HCT116 (cell line): ENCODE data around the gene OPRL1. TPM values are rescaled to one million over a fixed set of nuclear protein-coding genes. Genes with fewer than 3 reads are reported as not detected.

ENCODE experiments used
- ATAC-seq: fragments of 200-7000 bp; cut with Tn5 transposase; 2 replicates; pipeline ENCODE4 v1.9.1; 2020; ENCODE audit warnings: mild to moderate bottlenecking, moderate library complexity
- BruUV-seq: library from RNA; stranded (reverse); fragments of 400-500 nt; replicated peaks from 2 replicates; lab custom pipeline; 2021; lab: Mats Ljungman, UMichigan
- CTCF ChIA-PET: fragments of 300-600 bp; sonication (Branson Sonifier 250); formaldehyde crosslinking; loops from one replicate; lab custom pipeline; 2021; ENCODE audit warnings: antibody characterized with exemption; lab: Charles Lee
- POLR2A ChIA-PET: fragments of 300-600, 350-600 bp; sonication (Branson Sonifier 250); formaldehyde crosslinking; loops from one replicate; lab custom pipeline; 2021; ENCODE audit warnings: antibody characterized with exemption; lab: Charles Lee
- RAD21 ChIA-PET, 2 experiments: fragments of 300-600 bp; sonication (Branson Sonifier 250); formaldehyde crosslinking; loops; one replicate each; lab custom pipeline; 2023; ENCODE audit warnings: low total read pairs in 2 of 2; ENCODE audit not compliant: uncharacterized antibody in 2 of 2, unreplicated experiment in 2 of 2, low non-redundant PET in 1 of 2; lab: Charles Lee
- DNase-seq: peaks from one replicate; pipeline ENCODE4 v3.0.0-alpha.2; 2010; ENCODE audit warnings: low read depth, low spot score
- H2AFZ ChIP-seq: fragments of 200-600 bp; shearing (Covaris generic), sonication (generic); 2 replicates; pipeline ENCODE4 v1.6.1; 2017; ENCODE audit warnings: low read depth, mixed run types, mixed read lengths, antibody characterized with exemption, low read length; ENCODE audit not compliant: poor library complexity, severe bottlenecking
- H3K27ac ChIP-seq: 2 replicates; pipeline ENCODE4 v1.5.1; 2012; ENCODE audit warnings: low read depth, low read length
- H3K27me3 ChIP-seq: fragments of 200-600 bp; sonication (generic); 2 replicates; pipeline ENCODE4 v1.6.1; 2016; ENCODE audit warnings: mixed run types, low read length, mixed read lengths; ENCODE audit not compliant: insufficient read depth
- H3K36me3 ChIP-seq, 2 experiments: fragments of 200-500 bp in 1 of 2; fragments of 200-600 bp in 1 of 2; sonication (Bioruptor generic) in 1 of 2; sonication (generic) in 1 of 2; 2 replicates each; pipeline versions ENCODE4 v1.5.1 to v1.6.1; 2014 to 2016; ENCODE audit warnings: low read length in 2 of 2, inconsistent platforms in 1 of 2, mixed read lengths in 1 of 2, mixed run types in 1 of 2; ENCODE audit not compliant: insufficient read depth in 2 of 2, control insufficient read depth in 1 of 2
- H3K4me1 ChIP-seq, 2 experiments: fragments of 200-600 bp in 1 of 2; sonication (generic) in 1 of 2; 2 replicates each; pipeline versions ENCODE4 v1.5.1 to v1.6.1; 2012 to 2017; ENCODE audit warnings: low read length in 2 of 2, inconsistent platforms in 1 of 2, mild to moderate bottlenecking in 1 of 2, mixed read lengths in 1 of 2, mixed run types in 1 of 2, moderate library complexity in 1 of 2; ENCODE audit not compliant: insufficient read depth in 2 of 2, control insufficient read depth in 1 of 2
- H3K4me2 ChIP-seq: fragments of 200-600 bp; sonication (generic); 2 replicates; pipeline ENCODE4 v1.6.1; 2017; ENCODE audit warnings: mixed run types, low read length, mixed read lengths
- H3K4me3 ChIP-seq, 2 experiments: fragments of 200-600 bp in 1 of 2; sonication (generic) in 1 of 2; replicated peaks in 1 of 2; 2 replicates each; pipeline ENCODE4 v1.5.1; 2011 to 2016; ENCODE audit warnings: low read length in 2 of 2, control low read depth in 1 of 2, low read depth in 1 of 2, mild to moderate bottlenecking in 1 of 2, mixed read lengths in 1 of 2, mixed run types in 1 of 2
- H3K79me2 ChIP-seq: fragments of 200-600 bp; sonication (generic); 2 replicates; pipeline ENCODE4 v1.6.1; 2017; ENCODE audit warnings: mild to moderate bottlenecking, mixed run types, low read length, moderate library complexity, mixed read lengths; ENCODE audit not compliant: insufficient read depth
- H3K9ac ChIP-seq: fragments of 200-600 bp; sonication (generic); 2 replicates; pipeline ENCODE4 v1.6.1; 2016; ENCODE audit warnings: low read length, mixed read lengths
- H3K9me2 ChIP-seq: fragments of 200-600 bp; sonication (generic), shearing (Covaris generic); 2 replicates; pipeline ENCODE4 v1.6.1; 2017; ENCODE audit warnings: mixed run types, mild to moderate bottlenecking, moderate library complexity; ENCODE audit not compliant: insufficient read depth
- H3K9me3 ChIP-seq, 2 experiments: fragments of 200-500 bp in 1 of 2; fragments of 200-600 bp in 1 of 2; sonication (Bioruptor generic) in 1 of 2; sonication (generic) in 1 of 2; 2 replicates each; pipeline ENCODE4 v1.6.1; 2014 to 2017; ENCODE audit warnings: low read length in 2 of 2, mixed read lengths in 2 of 2, inconsistent platforms in 1 of 2, low read depth in 1 of 2, mild to moderate bottlenecking in 1 of 2, mixed run types in 1 of 2, moderate library complexity in 1 of 2; ENCODE audit not compliant: control insufficient read depth in 1 of 2, insufficient read depth in 1 of 2
- H4K20me1 ChIP-seq: fragments of 200-600 bp; sonication (generic), shearing (Covaris generic); 2 replicates; pipeline ENCODE4 v1.6.1; 2017; ENCODE audit warnings: mixed run types, mild to moderate bottlenecking, moderate library complexity; ENCODE audit not compliant: insufficient read depth
- CBX3 ChIP-seq: IDR thresholded peaks from 2 replicates; pipeline ENCODE4 v1.6.1; 2012; ENCODE audit warnings: low read depth
- CEBPB ChIP-seq: IDR thresholded peaks from 2 replicates; pipeline ENCODE4 v1.6.1; 2012; ENCODE audit warnings: low read depth
- CTCF ChIP-seq, 3 experiments: fragments of 200-600 bp in 1 of 3; sonication (generic) in 1 of 3; IDR thresholded peaks in 2 of 3; conservative IDR thresholded peaks in 1 of 3; 2 replicates each; pipeline ENCODE4 v1.5.1; 2012 to 2017; ENCODE audit warnings: low read depth in 2 of 3, low read length in 2 of 3, antibody characterized with exemption in 1 of 3, borderline replicate concordance in 1 of 3, control low read depth in 1 of 3, mild to moderate bottlenecking in 1 of 3, mixed read lengths in 1 of 3, mixed run types in 1 of 3, moderate library complexity in 1 of 3; ENCODE audit not compliant: insufficient read depth in 1 of 3
- EZH2 ChIP-seq: fragments of 200-600 bp; sonication (generic); IDR thresholded peaks from 2 replicates; pipeline ENCODE4 v1.6.1; 2017; ENCODE audit warnings: antibody characterized with exemption, mixed run types
- FOSL1 ChIP-seq: IDR thresholded peaks from 2 replicates; pipeline ENCODE4 v1.6.1; 2012; ENCODE audit warnings: low read depth
- MAX ChIP-seq: IDR thresholded peaks from 2 replicates; pipeline ENCODE4 v1.6.1; 2012
- POLR2AphosphoS5 ChIP-seq: IDR thresholded peaks from 2 replicates; pipeline ENCODE4 v1.6.1; 2011; ENCODE audit warnings: mild to moderate bottlenecking, low read depth, low read length, moderate library complexity
- SP1 ChIP-seq: IDR thresholded peaks from 2 replicates; pipeline ENCODE4 v1.6.1; 2012; ENCODE audit warnings: low read depth
- ZFX ChIP-seq: fragments of 450-650 bp; IDR thresholded peaks from 2 replicates; pipeline ENCODE4 v1.6.1; 2017
- intact Hi-C: fragments of 100-400 bp; cut with micrococcal nuclease; formaldehyde crosslinking; loops from 2 replicates; pipeline ENCODE4 v1.10.0; 2022
- total RNA-seq: library from RNA; stranded (reverse); gene quantifications from one replicate; pipeline ENCODE4 v1.2.1, GENCODE V29; 2021; ENCODE audit not compliant: unreplicated experiment

Gene OPRL1
- total RNA-seq, 1 experiment from 2014 or later: 1.6 TPM

- H3K4me1 ChIP-seq: peaks cover 9 to 32% of the 10 kb centered on the region in 2 experiments; a peak in 3 of 4 replicates
- no peak overlapping the region; the same call in 1 of the 2 replicates for H3K27ac ChIP-seq
- intact Hi-C loops: loop anchor here (2.0 to 10.0 kb wide), 2 partner anchors 76 to 352 kb away; partner anchors contain the start of genes ARFRP1, PRPF6 and ZGPAT
- no TSS peak for BruUV-seq
- no peak overlapping the region for H3K9ac ChIP-seq
- TF ChIP-seq MAX: no peak
- no peak for TF ChIP-seq SP1
- TF ChIP-seq CTCF (IDR thresholded peaks at IDR 0.05 in 2 of 3, conservative IDR thresholded peaks at IDR 0.05 in 1 of 3; ENCODE audit: borderline replicate concordance in 1 of 3, insufficient read depth in 1 of 3, low read depth in 2 of 3, low read length in 2 of 3): no peak
- TF ChIP-seq EZH2: no peak
- TF ChIP-seq POLR2AphosphoS5: no peak
- TF ChIP-seq, all 23 proteins: peak for 0
- Histone ChIP-seq H4K20me1 (no peaks in the 10 kb centered on the region), H3K4me3 (no peak overlapping the region), H3K4me2 (no peak overlapping the region), H3K27me3 (no peaks in the 10 kb centered on the region), H2AFZ (no peak overlapping the region), H3K9me2 (no peaks in the 10 kb centered on the region), H3K9me3 (no peaks in the 10 kb centered on the region), H3K79me2 (no peaks in the 10 kb centered on the region), H3K36me3 (no peaks in the 10 kb centered on the region)
- RAD21 ChIA-PET: no interaction called here
- DNase-seq: no peak
- no peak for ATAC-seq
- POLR2A ChIA-PET: no interaction called here
- CTCF ChIA-PET: no interaction called here
Measured at GRCh38 chr20:64056639-64056888, 23.3 kb upstream of the OPRL1 start.

DNA sequence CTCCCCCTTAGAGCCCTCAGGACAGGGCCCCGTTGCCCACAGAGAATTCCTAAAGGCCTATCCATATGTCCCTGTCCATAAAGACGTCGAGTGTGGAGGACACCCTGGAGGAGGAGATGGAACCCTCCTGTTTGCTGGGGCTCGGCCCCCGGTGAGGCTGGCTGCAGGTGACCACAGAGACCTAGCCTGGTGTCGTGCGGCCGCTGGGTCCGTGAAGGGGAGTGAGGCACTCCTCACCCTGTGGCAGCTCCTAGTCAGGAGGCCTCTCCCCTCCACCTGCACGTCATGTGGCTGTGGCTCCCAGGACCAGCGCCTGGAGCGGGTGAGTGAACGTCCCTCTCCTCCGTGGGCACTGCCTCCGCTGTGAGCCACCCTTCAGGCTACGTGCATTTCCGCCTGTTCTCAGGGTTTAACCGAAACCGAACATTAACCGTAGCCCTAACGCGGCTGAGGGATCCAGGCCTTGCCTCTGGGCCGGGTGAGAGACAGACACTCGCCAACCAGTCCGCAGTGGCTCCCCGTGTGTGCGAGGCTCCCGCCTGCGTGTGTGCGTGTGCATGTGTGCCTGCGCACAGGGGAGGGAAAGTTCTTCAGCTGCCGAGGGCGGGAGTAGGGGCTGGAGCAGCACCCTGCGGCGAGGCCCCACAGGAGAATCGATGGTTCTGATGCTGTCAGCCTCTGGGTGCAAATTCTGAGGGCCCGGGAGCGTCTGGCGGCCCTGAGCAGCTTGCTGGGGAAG lies 22.8 kb upstream of the OPRL1 start:
- intact Hi-C loops: loop anchor here (2.0 to 10.0 kb wide), 2 partner anchors 76 to 352 kb away; partner anchors contain the start of genes ARFRP1, PRPF6 and ZGPAT
- Histone ChIP-seq H3K4me2 (peak overlapping the region; percentile 19; the same call in 1 of the 2 replicates), H3K36me3 (no peaks in the 10 kb centered on the region), H3K27ac (peak overlapping the region; percentile 10; the same call in 1 of the 2 replicates), H3K4me1 (peaks cover 9 to 34% of the 10 kb centered on the region in 2 experiments; a peak in 3 of 4 replicates), H2AFZ (no peak overlapping the region), H3K9me2 (no peaks in the 10 kb centered on the region), H3K9ac (no peak overlapping the region), H3K27me3 (no peaks in the 10 kb centered on the region), H3K79me2 (no peaks in the 10 kb centered on the region), H3K9me3 (no peaks in the 10 kb centered on the region), H3K4me3 (no peak overlapping the region), H4K20me1 (no peaks in the 10 kb centered on the region)
- DNase-seq (no peak), ATAC-seq (peak; percentile 7)
- CTCF ChIA-PET: interaction anchor here (1.0 to 1.4 kb wide), 3 partner anchors 18 to 519 kb away, joined by 5 to 9 read pairs (median 8); partner anchors contain the start of genes PRPF6 and PTK6
- no peak for TF ChIP-seq FOSL1
- no peak for TF ChIP-seq MAX
- no peak for TF ChIP-seq CEBPB
- TF ChIP-seq CTCF (IDR thresholded peaks at IDR 0.05 in 2 of 3, conservative IDR thresholded peaks at IDR 0.05 in 1 of 3; ENCODE audit: borderline replicate concordance in 1 of 3, insufficient read depth in 1 of 3, low read depth in 2 of 3, low read length in 2 of 3): no peak
- TF ChIP-seq POLR2AphosphoS5: no peak
- no peak for TF ChIP-seq ZFX
- no peak for TF ChIP-seq CBX3
- BruUV-seq: no TSS peak
- POLR2A ChIA-PET: no interaction called here
- RAD21 ChIA-PET: no interaction called here
